GM19395 (cell line): ENCODE results near the gene RNF215.

Experiments used
- ATAC-seq: cut with Tn5 transposase; IDR thresholded peaks from one replicate; pipeline ENCODE4 v1.9.1; 2021; ENCODE audit warnings: mild to moderate bottlenecking, moderate library complexity; ENCODE audit not compliant: unreplicated experiment

RNF215 gene

GRCh38 chr22:30397656-30398635 lies 10.7 kb upstream of the RNF215 start:
- ATAC-seq = no peak

- no peak for ATAC-seq
Observed at GRCh38 chr22:30396871-30397655, 9.9 kb upstream of the RNF215 start, which contains the start of gene SEC14L2. Gene SEC14L2 (plus strand): TSS chr22:30397018. CDS start chr22:30397117, 99 bp downstream.

GRCh38 chr22:30393885-30394284 lies 6.7 kb upstream of the RNF215 start:
- no peak for ATAC-seq

DNA sequence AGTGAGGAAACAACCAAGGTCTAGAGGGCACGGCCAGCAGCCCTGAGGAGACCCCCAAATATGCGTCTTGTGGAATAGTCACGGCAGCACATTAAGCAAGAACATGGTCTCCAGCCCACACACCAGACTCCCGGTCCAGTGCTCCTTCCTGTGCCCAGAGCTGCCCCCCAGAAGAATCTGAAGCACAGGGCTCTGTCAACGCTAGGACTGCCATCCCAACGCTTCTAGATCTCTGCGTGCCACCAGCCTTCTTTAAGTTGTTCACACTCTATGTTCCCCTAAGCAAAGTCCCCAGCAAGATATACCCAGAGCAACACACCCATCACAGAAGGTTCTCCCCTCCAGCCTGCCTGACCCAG lies 6.1 kb upstream of the RNF215 start:
- no peak for ATAC-seq

GRCh38 chr22:30392661-30393321 lies 5.6 kb upstream of the RNF215 start:
- ATAC-seq = no peak

DNA sequence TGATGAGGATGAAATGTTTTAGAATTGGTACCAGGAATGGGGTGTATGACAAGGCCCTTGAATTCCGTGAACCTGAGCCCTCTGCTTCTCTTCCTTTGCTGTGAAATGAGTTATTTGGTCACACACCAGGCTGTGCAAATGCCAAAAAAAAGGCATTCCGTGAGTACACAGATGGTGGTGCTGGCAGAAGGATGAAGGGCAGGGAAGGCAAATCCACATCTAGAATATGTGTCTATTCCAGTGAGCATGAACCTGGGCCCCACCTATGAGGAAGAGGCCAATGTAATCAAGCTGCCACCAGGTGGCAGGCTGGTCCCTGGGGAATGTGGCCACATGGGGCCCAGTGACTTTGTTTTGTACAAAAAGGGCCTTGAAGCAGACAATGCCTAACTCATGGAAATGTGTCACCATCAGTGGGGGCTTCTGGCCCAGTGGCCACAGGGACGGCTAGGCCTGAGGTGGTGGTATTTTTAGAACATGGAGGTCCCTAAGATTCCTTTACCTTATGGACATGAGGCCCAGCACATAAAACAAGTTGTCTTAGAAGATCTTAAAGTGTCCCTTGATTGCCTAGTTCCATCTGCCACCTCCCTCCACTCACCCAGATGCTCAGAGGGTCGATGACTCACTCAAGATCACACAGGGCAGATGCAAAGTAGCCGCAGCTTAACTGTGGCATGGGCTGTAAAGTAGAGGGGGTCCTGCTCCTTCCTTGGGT lies 3.9 kb upstream of the RNF215 start:
- no peak for ATAC-seq

DNA sequence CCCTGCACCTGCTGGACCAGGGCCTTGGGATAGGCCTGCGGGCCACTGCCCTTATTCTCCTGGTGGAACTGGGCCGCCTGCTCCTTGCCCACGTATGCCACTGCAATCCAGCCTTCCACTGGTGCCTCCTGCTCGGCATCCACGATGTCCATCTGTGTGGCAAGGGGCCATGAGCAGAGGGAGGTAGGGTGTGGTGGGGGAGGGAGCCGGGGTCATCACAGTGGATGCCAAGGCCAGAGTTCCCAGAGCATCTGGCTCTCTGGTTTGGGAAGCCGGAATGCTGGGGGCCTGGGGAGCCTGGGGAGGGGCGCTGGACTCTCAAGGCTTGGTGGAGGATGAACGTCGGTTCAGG lies 627 bp downstream of the RNF215 start:
- ATAC-seq = no peak

DNA sequence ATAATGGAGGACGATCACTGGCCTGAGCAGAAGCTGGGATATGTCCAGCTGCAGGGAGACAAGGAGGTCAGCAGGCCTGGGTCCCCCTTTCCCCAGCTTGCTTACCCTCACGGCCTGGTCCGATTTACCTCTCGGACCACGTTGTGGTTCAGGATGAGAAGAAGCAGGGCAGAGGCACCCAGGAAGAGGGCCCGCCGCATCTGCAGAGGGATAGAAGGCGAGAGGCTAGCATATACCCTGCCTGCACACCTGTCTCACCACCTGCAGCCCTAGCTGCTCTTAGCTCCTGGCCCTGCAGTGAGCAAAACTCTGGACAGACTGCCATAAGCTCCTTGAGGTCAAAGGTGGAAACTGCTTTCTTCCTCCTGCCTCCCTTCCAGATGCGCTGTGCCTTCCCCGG lies 1.3 kb downstream of the RNF215 start:
- no peak for ATAC-seq

GRCh38 chr22:30383061-30383460 lies 4.2 kb downstream of the RNF215 start:
- ATAC-seq = no peak

GRCh38 chr22:30382340-30382739 lies 4.9 kb downstream of the RNF215 start:
- ATAC-seq = no peak

DNA sequence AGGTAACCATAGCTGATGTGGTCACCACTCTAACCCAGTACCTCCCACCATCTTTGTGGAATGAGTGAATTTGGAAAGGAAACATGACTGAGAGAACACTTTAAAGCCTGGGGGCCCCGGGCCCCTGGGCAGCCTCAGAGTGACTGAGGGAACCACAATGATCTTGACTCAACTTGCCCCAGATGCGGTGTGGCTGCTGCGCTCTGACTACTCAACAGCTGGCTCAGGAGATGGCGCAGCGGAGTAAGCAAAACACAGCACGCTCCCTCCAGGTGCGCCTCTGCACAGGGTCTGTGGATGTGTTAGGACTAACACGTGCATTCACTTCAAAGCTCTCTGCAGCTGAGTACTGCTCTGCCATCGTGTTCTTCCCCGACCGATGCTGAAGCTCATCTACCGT lies 5.9 kb downstream of the RNF215 start:
- no peak for ATAC-seq

DNA sequence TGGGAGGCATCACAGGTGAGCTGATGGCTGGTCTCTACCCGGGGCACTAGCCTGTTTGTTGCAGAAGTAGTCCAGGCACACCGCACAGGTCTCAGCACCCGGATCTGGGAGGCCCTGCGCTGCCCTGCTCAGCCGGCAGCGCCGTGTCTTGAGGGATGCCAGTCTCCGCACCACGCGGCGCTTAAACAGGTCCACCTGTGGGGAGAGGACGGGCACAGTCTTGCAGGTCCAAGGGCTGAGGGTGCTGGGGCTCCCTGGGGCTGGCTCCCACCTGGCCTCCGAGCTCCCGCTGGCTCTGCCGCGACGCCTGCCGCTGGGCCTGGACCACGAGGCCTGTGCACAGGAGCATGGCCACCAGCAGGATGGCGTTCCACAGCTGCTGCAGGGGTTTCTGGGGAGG lies 7.2 kb downstream of the RNF215 start:
- no peak for ATAC-seq

DNA sequence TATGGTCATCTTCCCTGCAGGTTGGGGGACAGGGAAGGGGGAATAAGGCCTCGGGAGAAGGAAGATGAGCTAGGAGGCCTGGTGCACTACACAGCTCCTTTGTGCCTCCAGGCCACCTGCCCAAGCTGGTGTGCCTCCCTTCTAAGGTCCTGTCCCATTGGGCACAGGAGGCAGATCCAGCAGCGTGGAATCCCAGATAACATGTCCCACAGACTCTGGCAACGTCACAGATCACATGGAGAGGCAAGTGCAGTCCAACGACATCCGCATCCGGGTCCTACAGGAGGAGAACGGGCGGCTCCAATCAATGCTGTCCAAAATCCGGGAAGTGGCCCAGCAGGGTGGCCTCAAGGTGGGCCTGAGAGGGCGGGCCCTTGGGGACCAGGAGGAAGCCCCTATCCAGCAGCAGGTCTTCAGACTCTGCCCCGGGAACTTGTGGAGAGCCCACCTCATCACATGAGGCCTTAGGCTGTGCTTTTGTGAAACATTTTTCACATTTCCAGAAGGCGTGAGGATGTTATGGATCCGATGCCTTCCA lies 11.8 kb downstream of the RNF215 start:
- ATAC-seq = no peak

DNA sequence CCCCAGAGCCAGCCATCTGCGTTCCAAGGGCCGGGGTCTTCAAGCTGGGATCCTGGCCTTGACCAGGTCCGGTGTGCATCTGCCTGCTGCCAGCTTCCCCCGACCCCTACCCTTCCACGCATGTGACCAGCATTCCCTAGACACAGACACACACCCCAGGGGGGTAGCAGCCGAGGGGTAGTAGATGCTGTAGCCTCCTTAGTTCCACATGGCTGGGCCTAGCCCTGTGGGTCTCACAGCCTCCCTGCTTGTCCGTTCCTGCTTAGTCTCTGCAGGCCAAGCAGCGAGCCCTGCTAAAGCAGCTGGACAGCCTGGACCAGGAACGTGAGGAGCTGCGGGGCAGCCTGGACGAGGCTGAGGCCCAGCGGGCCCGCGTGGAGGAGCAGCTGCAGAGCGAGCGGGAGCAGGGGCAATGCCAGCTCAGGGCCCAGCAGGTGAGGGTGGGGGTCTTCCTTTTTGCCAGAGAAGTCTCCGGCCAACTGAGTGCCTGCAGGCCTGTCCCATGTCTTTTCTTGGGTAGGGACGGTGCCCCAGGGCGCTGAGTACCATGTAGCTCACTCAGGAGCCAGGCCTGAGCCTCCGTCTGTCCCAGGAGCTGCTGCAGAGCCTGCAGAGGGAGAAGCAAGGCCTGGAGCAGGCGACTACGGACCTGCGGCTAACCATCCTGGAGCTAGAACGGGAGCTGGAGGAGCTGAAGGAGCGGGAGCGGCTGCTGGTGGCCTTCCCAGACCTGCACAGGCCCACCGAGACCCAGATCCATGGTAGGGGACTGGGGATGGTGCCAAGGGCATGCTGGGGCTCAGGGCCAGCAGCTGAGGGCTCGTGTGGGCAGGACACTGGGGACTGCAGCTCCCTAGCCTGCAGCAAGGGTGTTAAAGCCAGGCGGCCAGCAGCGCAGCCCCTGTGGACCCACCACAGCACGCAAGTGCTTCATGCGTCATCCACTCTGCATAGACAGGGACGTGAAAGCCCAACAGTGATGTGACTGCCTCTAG lies 13.6 kb downstream of the RNF215 start:
- ATAC-seq = no peak

DNA sequence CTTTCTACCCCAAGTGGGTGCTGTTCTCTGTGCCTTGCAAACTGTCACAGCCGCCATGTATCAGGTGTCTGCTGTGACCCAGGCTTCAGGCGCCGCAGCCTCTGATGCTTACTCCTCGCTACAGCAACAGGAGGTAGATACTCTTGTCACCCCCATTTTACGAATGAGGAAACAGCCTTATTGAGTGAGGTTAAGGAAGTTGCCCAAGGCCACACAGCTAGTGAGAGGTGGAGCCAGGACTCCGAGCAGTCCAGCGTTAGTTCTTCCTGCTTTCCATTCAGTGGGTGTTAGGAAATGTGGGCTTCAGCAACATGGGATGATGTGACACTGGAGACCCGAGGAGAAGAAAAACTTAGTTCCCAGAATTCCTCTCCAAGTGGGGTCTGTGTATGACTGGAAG lies 14.3 kb downstream of the RNF215 start:
- ATAC-seq = no peak

DNA sequence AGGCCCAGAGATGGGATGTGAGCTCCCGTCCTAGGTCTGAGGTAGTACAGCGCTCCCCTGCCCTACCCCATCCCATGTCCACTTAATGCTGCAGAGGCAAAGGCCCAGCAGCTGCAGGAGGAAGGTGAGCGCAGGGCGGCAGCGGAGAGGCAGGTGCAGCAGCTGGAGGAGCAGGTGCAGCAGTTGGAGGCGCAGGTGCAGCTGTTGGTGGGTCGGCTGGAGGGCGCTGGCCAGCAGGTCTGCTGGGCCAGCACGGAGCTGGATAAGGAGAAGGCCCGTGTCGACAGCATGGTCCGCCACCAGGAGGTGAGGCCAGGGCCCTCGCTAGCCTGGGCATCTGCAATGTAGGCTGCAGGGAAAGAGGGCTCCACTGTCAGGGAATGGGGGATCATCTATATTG lies 15.2 kb downstream of the RNF215 start:
- no peak for ATAC-seq

- ATAC-seq = no peak
Observed at GRCh38 chr22:30371321-30371720, 15.9 kb downstream of the RNF215 start.

GRCh38 chr22:30370641-30371230 lies 16.5 kb downstream of the RNF215 start:
- no peak for ATAC-seq

DNA sequence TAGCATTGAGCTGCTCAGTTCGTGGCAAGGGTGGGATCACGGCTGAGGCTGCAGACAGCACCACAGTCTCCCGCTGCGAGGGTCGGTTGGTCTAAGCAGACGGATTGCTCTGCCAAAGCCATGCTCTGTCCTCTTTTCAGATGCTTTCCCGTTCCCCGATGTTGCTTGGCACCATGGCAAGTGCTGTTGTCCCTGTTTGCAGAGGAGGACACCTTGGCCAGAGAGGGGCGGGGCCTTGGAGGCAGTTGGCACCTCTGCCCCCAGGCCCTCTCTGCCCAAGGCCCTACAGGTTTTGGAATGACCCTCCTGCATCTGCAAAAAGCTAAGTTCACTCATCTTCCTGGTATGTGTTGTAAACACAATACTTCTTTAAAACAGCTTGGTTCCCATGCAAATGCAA lies 18.8 kb downstream of the RNF215 start:
- ATAC-seq = no peak
